ENCODE measurements around the gene TPK1.

Gene TPK1

GRCh38 chr7:144494355-144494754 lies 341.5 kb downstream of the TPK1 start:
- H3K4me3 ChIP-seq (replicated peaks; ENCODE audit: low read depth, low read length): no peak overlapping the region
- no peak for TF ChIP-seq CTCF (IDR thresholded peaks at IDR 0.05; ENCODE audit: low read depth, low read length, missing control alignments)
- no peak for DNase-seq (ENCODE audit: extremely low read depth, low read depth)

DNA sequence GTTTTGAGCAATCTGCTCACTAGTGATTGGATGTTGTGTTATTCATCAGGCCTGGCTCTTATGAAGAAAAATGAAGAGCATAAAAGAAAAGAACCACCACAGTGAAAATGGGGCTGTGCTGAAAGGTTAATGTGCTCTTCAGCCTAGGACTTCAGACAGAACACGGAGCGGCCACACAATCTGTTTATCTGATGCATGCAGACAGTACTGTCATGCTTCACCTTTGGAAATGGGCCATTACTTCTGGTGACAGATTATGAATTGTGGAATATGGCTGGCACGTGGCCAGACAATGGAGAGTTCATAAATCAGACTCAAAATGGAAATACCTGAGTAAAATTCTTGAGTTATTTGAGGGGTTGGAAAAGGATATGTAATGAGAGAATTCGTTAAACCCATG lies 346.3 kb downstream of the TPK1 start:
- no peak for DNase-seq (ENCODE audit: extremely low read depth, low read depth)
- TF ChIP-seq CTCF (IDR thresholded peaks at IDR 0.05; ENCODE audit: low read depth, low read length, missing control alignments): no peak
- no peak overlapping the region for H3K4me3 ChIP-seq (replicated peaks; ENCODE audit: low read depth, low read length)

GRCh38 chr7:144488977-144489376 lies 346.9 kb downstream of the TPK1 start:
- TF ChIP-seq CTCF (IDR thresholded peaks at IDR 0.05; ENCODE audit: low read depth, low read length, missing control alignments): no peak
- DNase-seq (ENCODE audit: extremely low read depth, low read depth): no peak
- H3K4me3 ChIP-seq (replicated peaks; ENCODE audit: low read depth, low read length): no peak overlapping the region

GRCh38 chr7:144487901-144488300 lies 348.0 kb downstream of the TPK1 start:
- no peak overlapping the region for H3K4me3 ChIP-seq (replicated peaks; ENCODE audit: low read depth, low read length)
- no peak for TF ChIP-seq CTCF (IDR thresholded peaks at IDR 0.05; ENCODE audit: low read depth, low read length, missing control alignments)
- no peak for DNase-seq (ENCODE audit: extremely low read depth, low read depth)

GRCh38 chr7:144484445-144484844 lies 351.4 kb downstream of the TPK1 start:
- no peak for TF ChIP-seq CTCF (IDR thresholded peaks at IDR 0.05; ENCODE audit: low read depth, low read length, missing control alignments)
- DNase-seq (ENCODE audit: extremely low read depth, low read depth): no peak
- H3K4me3 ChIP-seq (replicated peaks; ENCODE audit: low read depth, low read length): no peak overlapping the region

- no peak overlapping the region for H3K4me3 ChIP-seq (replicated peaks; ENCODE audit: low read depth, low read length)
- DNase-seq (ENCODE audit: extremely low read depth, low read depth): no peak
Observed at GRCh38 chr7:144483189-144483588, 352.7 kb downstream of the TPK1 start.

More at GRCh38 chr7:144483189-144483588, 352.7 kb downstream of the TPK1 start:
- TF ChIP-seq CTCF (IDR thresholded peaks at IDR 0.05; ENCODE audit: low read depth, low read length, missing control alignments): no peak

Measured in HFF-Myc (cell line).